ENCODE measurements around the gene CITED4.

- TF ChIP-seq CTCF (optimal IDR thresholded peaks at IDR 0.05 in 1 of 3, IDR thresholded peaks at IDR 0.05 in 1 of 3, conservative IDR thresholded peaks at IDR 0.05 in 1 of 3; ENCODE audit: extremely low read depth in 1 of 3, insufficient read depth in 2 of 3, low read length in 3 of 3), result no peak
- no peak for TF ChIP-seq EZH2 (IDR thresholded peaks at IDR 0.05; ENCODE audit: low read length)
These were observed 40.9 kb upstream of the CITED4 start for GRCh38 chr1:40903106-40903505.

Measured in keratinocyte (primary cell).